SK-N-SH (cell line): ENCODE data around the gene HOXB2. TPM values are rescaled to one million over a fixed set of nuclear protein-coding genes. Genes with fewer than 3 reads are reported as not detected.

Experiments
- CTCF ChIA-PET: fragments of 300-600, 350-600 bp; formaldehyde crosslinking; extraction: SDS; loops from one replicate; lab custom pipeline; 2021; lab: Yijun Ruan, JAX
- POLR2A ChIA-PET: fragments of 350-600 bp; sonication (Branson Sonifier 250); formaldehyde crosslinking; extraction: SDS; loops from one replicate; lab custom pipeline; 2020; ENCODE audit warnings: antibody characterized with exemption, inconsistent platforms; lab: Yijun Ruan, JAX
- DNase-seq: peaks from one replicate; pipeline ENCODE4 v3.0.0; 2012
- H2AFZ ChIP-seq: fragments of 200-600 bp; sonication (generic); 2 replicates; pipeline ENCODE4 v1.8.1; 2016; ENCODE audit warnings: antibody characterized with exemption, mild to moderate bottlenecking, low read depth
- H3F3A ChIP-seq: fragments of 200-600 bp; sonication (generic); replicated peaks from 2 replicates; pipeline ENCODE3; 2016; ENCODE audit warnings: antibody characterized with exemption, mild to moderate bottlenecking; ENCODE audit not compliant: insufficient read depth
- H3K27ac ChIP-seq, 2 experiments: fragments of 200-500 bp in 1 of 2; fragments of 200-600 bp in 1 of 2; sonication (Bioruptor generic) in 1 of 2; sonication (generic), shearing (Covaris generic) in 1 of 2; 2 replicates each; pipeline versions ENCODE4 v1.5.1 to v1.6.1; 2014 to 2016; ENCODE audit warnings: low read depth in 2 of 2, inconsistent platforms in 1 of 2, low read length in 1 of 2, mild to moderate bottlenecking in 1 of 2, mixed read lengths in 1 of 2
- H3K27me3 ChIP-seq: fragments of 200-600 bp; sonication (generic), shearing (Covaris generic); 2 replicates; pipeline ENCODE4 v1.6.1; 2016; ENCODE audit warnings: mixed run types; ENCODE audit not compliant: insufficient read depth
- H3K36me3 ChIP-seq, 2 experiments: fragments of 200-500 bp in 1 of 2; fragments of 200-600 bp in 1 of 2; sonication (Bioruptor generic) in 1 of 2; sonication (generic) in 1 of 2; replicated peaks in 1 of 2; 2 replicates each; pipeline versions ENCODE3 to v1.5.1; 2014 to 2016; ENCODE audit warnings: low read length in 1 of 2, mild to moderate bottlenecking in 1 of 2; ENCODE audit not compliant: insufficient read depth in 2 of 2, control insufficient read depth in 1 of 2
- H3K4me1 ChIP-seq, 2 experiments: fragments of 200-500 bp in 1 of 2; fragments of 200-600 bp in 1 of 2; sonication (Bioruptor generic) in 1 of 2; sonication (generic), shearing (Covaris generic) in 1 of 2; 2 replicates each; pipeline versions ENCODE4 v1.5.1 to v1.6.1; 2014 to 2016; ENCODE audit warnings: low read depth in 1 of 2, low read length in 1 of 2, mixed run types in 1 of 2; ENCODE audit not compliant: insufficient read depth in 2 of 2, control insufficient read depth in 1 of 2
- H3K4me2 ChIP-seq: fragments of 200-600 bp; sonication (generic), shearing (Covaris generic); 2 replicates; pipeline ENCODE4 v1.6.1; 2017; ENCODE audit warnings: mixed run types
- H3K4me3 ChIP-seq, 2 experiments: fragments of 200-500 bp in 1 of 2; fragments of 200-600 bp in 1 of 2; sonication (Bioruptor generic) in 1 of 2; sonication (generic), shearing (Covaris generic) in 1 of 2; 2 replicates each; pipeline versions ENCODE4 v1.5.1 to v1.8.1; 2014 to 2016; ENCODE audit warnings: low read depth in 2 of 2, inconsistent platforms in 1 of 2, low read length in 1 of 2, mild to moderate bottlenecking in 1 of 2, mixed read lengths in 1 of 2, moderate library complexity in 1 of 2
- H3K79me2 ChIP-seq: fragments of 200-600 bp; sonication (generic); 2 replicates; pipeline ENCODE4 v1.8.1; 2017; ENCODE audit warnings: mild to moderate bottlenecking; ENCODE audit not compliant: insufficient read depth
- H3K9ac ChIP-seq: fragments of 200-600 bp; sonication (generic); 2 replicates; pipeline ENCODE4 v1.6.1; 2017; ENCODE audit warnings: mixed run types
- H3K9me2 ChIP-seq: fragments of 200-600 bp; sonication (generic); 2 replicates; pipeline ENCODE4 v1.6.1; 2017; ENCODE audit warnings: mixed run types
- H3K9me3 ChIP-seq: fragments of 200-600 bp; sonication (generic); 2 replicates; pipeline ENCODE4 v1.6.1; 2017; ENCODE audit warnings: mixed run types, mild to moderate bottlenecking, moderate library complexity
- H4K20me1 ChIP-seq: fragments of 200-600 bp; sonication (generic); 2 replicates; pipeline ENCODE4 v1.6.1; 2017; ENCODE audit warnings: mild to moderate bottlenecking, mixed run types; ENCODE audit not compliant: insufficient read depth
- CHD2 ChIP-seq: fragments of 150-350 bp; IDR thresholded peaks from 2 replicates; pipeline ENCODE4 v1.6.1; 2018; ENCODE audit warnings: low read length; ENCODE audit not compliant: partially characterized antibody
- ELF1 ChIP-seq: IDR thresholded peaks from 2 replicates; pipeline ENCODE4 v1.4.0; 2012
- FOSL2 ChIP-seq: IDR thresholded peaks from 2 replicates; pipeline ENCODE4 v1.4.0; 2012; ENCODE audit warnings: low read depth, mild to moderate bottlenecking, moderate library complexity, borderline replicate concordance
- GABPA ChIP-seq: IDR thresholded peaks from 2 replicates; pipeline ENCODE4 v1.4.0; 2012; ENCODE audit warnings: low read depth, mild to moderate bottlenecking
- JUND ChIP-seq: IDR thresholded peaks from 2 replicates; pipeline ENCODE4 v1.4.0; 2012
- MEF2A ChIP-seq: IDR thresholded peaks from 2 replicates; pipeline ENCODE4 v1.4.0; 2012; ENCODE audit warnings: low read depth, borderline replicate concordance
- MXI1 ChIP-seq: IDR thresholded peaks from 2 replicates; pipeline ENCODE4 v1.6.1; 2012; ENCODE audit warnings: mild to moderate bottlenecking, low read depth, low read length, improper control_type of control experiment
- NFIC ChIP-seq: IDR thresholded peaks from 2 replicates; pipeline ENCODE4 v1.4.0; 2012; ENCODE audit warnings: borderline replicate concordance
- SMC3 ChIP-seq: IDR thresholded peaks from 2 replicates; pipeline ENCODE4 v1.6.1; 2012; ENCODE audit warnings: low read depth, low read length, improper control_type of control experiment
- WGBS: methylation state at CpG from one replicate; pipeline ENCODE4 v1.1.6; 2017; ENCODE audit warnings: low lambda C conversion rate; 5-methylcytosine and 5-hydroxymethylcytosine counted together
- polyA plus RNA-seq, 3 experiments: library from polyadenylated mRNA; depleted of rRNA; stranded (reverse); fragments of >200 nt; gene quantifications; 2 replicates each; pipeline ENCODE4 v1.2.3, GENCODE V29; 2012
- TF ChIP-seq, protein P1 (sequence below): fragments of 200-600 bp; sonication (generic); IDR thresholded peaks from 2 replicates; pipeline ENCODE4 v1.6.1; 2017; ENCODE audit warnings: antibody characterized with exemption, mild to moderate bottlenecking, moderate library complexity
- TF ChIP-seq, protein P2 (sequence below): IDR thresholded peaks from 2 replicates; pipeline ENCODE4 v1.4.0; 2012; ENCODE audit warnings: low read depth
- TF ChIP-seq, protein P3 (sequence below): fragments of 150-350 bp; IDR thresholded peaks from 2 replicates; pipeline ENCODE4 v1.6.1; 2017; ENCODE audit warnings: antibody characterized with exemption, low read length, low read depth, borderline replicate concordance

HOXB2 gene
- polyA plus RNA-seq, 1 of the 3 experiments (the other 2 are of a cell fraction) = 1.9 TPM

DNA sequence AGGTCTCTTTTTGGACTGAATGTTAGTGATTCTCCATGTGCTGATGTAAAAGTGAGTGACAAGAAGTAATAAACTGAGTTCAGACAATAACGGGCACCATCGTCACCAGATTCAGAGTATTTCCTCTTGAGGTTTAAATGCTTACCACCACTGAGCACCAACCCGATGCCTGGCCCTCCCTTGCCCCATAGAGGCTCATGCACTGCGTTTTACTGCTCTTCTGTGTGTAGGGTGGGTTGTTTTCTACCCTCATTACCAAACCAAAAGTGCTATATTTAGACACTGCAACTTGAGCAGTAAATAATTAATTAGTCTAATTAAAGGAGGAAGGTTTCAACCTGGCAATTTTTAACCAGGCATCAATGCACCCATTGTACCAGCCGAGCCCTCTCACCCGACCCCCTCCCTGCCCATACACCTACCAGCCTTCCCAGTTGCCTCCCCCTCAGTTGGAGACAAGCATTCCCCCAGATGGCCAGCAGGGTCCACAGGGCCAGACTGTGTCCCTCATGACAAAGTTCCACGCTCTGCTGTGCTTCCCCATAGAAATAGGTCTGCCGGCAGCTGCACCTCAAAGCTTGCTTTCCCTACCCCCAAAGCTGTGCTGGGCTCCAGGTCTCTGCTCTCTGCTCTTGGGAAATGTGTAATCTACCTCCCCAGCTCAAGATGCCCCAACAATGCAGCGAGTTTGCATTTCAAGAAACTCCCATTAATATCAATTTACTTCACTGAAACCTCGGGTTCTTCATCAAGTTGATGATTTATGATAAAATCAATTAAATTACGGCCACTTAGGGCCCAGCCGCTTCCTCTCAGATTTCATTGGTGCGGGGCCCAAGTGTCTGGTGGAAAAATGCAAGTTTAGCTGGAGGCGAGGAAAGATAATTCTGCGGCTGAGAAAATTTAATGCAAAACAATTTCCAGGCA, 17.2 kb upstream of the HOXB2 start:
- TF ChIP-seq MXI1 (no peak), ELF1 (no peak), FOSL2 (no peak)
- TF ChIP-seq, protein P1, sequence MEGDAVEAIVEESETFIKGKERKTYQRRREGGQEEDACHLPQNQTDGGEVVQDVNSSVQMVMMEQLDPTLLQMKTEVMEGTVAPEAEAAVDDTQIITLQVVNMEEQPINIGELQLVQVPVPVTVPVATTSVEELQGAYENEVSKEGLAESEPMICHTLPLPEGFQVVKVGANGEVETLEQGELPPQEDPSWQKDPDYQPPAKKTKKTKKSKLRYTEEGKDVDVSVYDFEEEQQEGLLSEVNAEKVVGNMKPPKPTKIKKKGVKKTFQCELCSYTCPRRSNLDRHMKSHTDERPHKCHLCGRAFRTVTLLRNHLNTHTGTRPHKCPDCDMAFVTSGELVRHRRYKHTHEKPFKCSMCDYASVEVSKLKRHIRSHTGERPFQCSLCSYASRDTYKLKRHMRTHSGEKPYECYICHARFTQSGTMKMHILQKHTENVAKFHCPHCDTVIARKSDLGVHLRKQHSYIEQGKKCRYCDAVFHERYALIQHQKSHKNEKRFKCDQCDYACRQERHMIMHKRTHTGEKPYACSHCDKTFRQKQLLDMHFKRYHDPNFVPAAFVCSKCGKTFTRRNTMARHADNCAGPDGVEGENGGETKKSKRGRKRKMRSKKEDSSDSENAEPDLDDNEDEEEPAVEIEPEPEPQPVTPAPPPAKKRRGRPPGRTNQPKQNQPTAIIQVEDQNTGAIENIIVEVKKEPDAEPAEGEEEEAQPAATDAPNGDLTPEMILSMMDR = peak; percentile 40
- TF ChIP-seq, protein P2, sequence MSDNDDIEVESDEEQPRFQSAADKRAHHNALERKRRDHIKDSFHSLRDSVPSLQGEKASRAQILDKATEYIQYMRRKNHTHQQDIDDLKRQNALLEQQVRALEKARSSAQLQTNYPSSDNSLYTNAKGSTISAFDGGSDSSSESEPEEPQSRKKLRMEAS = no peak
- WGBS = 16% methylated on average over 15 of the region's 15 CpGs
- no peak overlapping the region for H2AFZ ChIP-seq
- H3F3A ChIP-seq = no peaks in the 10 kb centered on the region
- H3K4me1 ChIP-seq = peaks cover 0 to 2% of the 10 kb centered on the region in 2 experiments; a peak in 1 of 4 replicates
- H3K9ac ChIP-seq = no peak overlapping the region
- H3K4me3 ChIP-seq = no peak overlapping the region
- no peak for DNase-seq
- CTCF ChIA-PET = interaction anchor here (1.0 to 1.3 kb wide), 4 partner anchors 26 to 317 kb away, joined by 3 to 6 read pairs (median 3); partner anchors contain the start of gene HOXB5
- H3K27me3 ChIP-seq = peaks cover 97% of the 10 kb centered on the region
- no peak overlapping the region for H3K27ac ChIP-seq
- no peaks in the 10 kb centered on the region for H3K79me2 ChIP-seq
- H3K9me2 ChIP-seq = no peaks in the 10 kb centered on the region
- no peaks in the 10 kb centered on the region for H3K36me3 ChIP-seq
- no peak overlapping the region for H3K4me2 ChIP-seq
- H3K9me3 ChIP-seq = no peaks in the 10 kb centered on the region
- H4K20me1 ChIP-seq = peaks cover 4% of the 10 kb centered on the region; the same call in 1 of the 2 replicates
- POLR2A ChIA-PET = no interaction called here

DNA sequence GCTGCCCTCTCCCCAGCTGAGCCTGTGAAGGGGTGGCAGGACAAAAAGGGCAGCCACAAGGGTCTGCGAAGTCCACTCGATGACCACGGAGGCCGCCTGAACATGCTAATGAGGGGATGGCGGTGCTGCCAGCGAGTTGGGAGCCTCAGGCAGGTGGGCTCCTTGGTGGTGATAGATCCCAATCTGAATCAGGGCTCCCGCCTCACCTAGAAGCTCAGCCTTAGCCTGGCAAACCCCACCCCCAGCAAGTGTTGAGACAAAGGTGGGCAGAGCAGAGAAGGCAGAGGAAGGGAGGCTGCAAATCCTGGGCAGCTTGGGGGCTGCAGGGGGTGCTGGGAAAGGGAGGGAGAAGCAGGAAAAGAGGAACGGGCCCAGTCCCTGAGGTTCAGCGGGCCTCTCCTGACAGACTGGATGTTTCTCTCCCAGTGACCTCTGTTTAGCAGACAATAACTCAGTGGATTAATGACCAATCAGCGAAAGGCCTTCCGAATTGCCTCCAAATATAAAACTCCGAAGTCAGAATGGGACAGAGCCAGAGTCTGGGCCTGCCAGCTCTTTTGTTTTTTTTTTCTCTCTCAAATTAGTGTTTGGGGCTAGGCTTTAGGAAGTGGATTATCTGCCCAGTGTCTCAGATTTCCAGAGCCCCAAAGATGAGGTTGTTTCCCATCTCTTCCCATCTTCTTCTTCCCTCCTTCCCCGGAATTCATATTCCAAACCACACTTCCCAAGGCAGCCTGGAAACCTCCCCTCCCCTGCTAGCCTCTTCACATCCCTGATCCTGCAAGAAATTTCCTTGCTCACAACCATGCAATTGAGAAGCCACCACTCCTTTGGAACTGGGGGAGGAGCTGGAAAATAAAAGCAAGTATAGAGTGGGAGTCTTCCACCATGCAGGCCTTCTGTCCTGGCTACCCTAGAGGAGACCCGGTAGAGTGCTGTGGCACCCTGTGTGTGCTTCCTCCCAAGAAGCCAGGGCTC, 15.2 kb upstream of the HOXB2 start:
- CTCF ChIA-PET = interaction anchor here (0.8 to 1.4 kb wide), 5 partner anchors 9 to 76 kb away, joined by 3 to 4 read pairs (median 3); partner anchors contain the start of gene HOXB5
- Histone ChIP-seq H3K79me2 (no peaks in the 10 kb centered on the region), H3K4me2 (no peak overlapping the region), H3F3A (no peaks in the 10 kb centered on the region), H3K27me3 (peaks cover 96% of the 10 kb centered on the region), H2AFZ (no peak overlapping the region), H4K20me1 (peaks cover 6% of the 10 kb centered on the region; the same call in 1 of the 2 replicates), H3K9ac (no peak overlapping the region), H3K36me3 (no peaks in the 10 kb centered on the region), H3K9me3 (no peaks in the 10 kb centered on the region), H3K9me2 (no peaks in the 10 kb centered on the region), H3K4me3 (no peak overlapping the region), H3K4me1 (peaks cover 0 to 2% of the 10 kb centered on the region in 2 experiments; a peak in 1 of 4 replicates), H3K27ac (no peak overlapping the region)
- WGBS = 27% methylated on average over 14 of the region's 14 CpGs
- POLR2A ChIA-PET = no interaction called here
- TF ChIP-seq, protein P1 = no peak
- TF ChIP-seq JUND = no peak
- no peak for TF ChIP-seq GABPA
- no peak for TF ChIP-seq SMC3
- TF ChIP-seq CHD2 = no peak
- no peak for TF ChIP-seq NFIC
- TF ChIP-seq MEF2A = no peak
- no peak for TF ChIP-seq ELF1
- TF ChIP-seq, protein P3, sequence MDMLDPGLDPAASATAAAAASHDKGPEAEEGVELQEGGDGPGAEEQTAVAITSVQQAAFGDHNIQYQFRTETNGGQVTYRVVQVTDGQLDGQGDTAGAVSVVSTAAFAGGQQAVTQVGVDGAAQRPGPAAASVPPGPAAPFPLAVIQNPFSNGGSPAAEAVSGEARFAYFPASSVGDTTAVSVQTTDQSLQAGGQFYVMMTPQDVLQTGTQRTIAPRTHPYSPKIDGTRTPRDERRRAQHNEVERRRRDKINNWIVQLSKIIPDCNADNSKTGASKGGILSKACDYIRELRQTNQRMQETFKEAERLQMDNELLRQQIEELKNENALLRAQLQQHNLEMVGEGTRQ = no peak
- no peak for DNase-seq
